Measurements from ENCODE around the gene RRH. TPM values are rescaled to one million over a fixed set of nuclear protein-coding genes. Genes with fewer than 3 reads are reported as not detected.

The RRH gene
- total and polyA plus RNA-seq, 2 of the 4 experiments (the other 2 are of a cell fraction) = 0.05 TPM; not detected in 1

DNA sequence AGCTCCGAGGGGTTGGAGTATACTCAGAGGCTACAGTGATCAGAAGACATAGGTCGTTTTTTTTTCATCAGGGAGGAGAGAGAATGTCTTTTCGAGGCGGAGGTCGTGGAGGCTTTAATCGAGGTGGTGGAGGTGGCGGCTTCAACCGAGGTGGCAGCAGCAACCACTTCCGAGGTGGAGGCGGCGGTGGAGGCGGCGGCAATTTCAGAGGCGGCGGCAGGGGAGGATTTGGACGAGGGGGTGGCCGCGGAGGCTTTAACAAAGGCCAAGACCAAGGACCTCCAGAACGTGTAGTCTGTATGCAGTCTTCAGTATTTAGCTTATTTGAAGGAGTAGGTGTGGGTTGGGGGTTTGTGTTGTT is 11.7 kb upstream of the RRH start:
- Histone ChIP-seq H4K20me1 (ENCODE audit: insufficient read depth, low read length) (no peaks in the 10 kb centered on the region), H2BK5ac (ENCODE audit: low read depth, low read length, poor library complexity, severe bottlenecking) (peak overlapping the region; percentile 81), H3K14ac (replicated peaks; ENCODE audit: low read depth, low read length) (peak overlapping the region; percentile 74), H3K56ac (ENCODE audit: extremely low read depth, insufficient read depth, low read length) (peak overlapping the region; percentile 98), H3K4me2 (ENCODE audit: low read depth, low read length) (peak overlapping the region; percentile 84), H2AFZ (replicated peaks; ENCODE audit: low read length, poor library complexity) (peak overlapping the region; percentile 97), H4K91ac (ENCODE audit: insufficient read depth, low read depth, low read length) (peak overlapping the region; percentile 81), H3K9me1 (ENCODE audit: insufficient read depth, low read length) (no peaks in the 10 kb centered on the region), H3K4me1 (ENCODE audit: control insufficient read depth, insufficient read depth, low read length) (0 out of 2 replicates have a peak, but pooled peaks cover 1% of the 10 kb centered on the region), H3K4ac (ENCODE audit: low read depth, low read length) (peak overlapping the region; percentile 93), H2BK20ac (ENCODE audit: low read depth, low read length) (no peak overlapping the region), H3K18ac (ENCODE audit: low read depth, low read length) (peak overlapping the region; percentile 6; the same call in 1 of the 2 replicates), H3K4me3 (ENCODE audit: insufficient read depth, low read depth, low read length) (peak overlapping the region; percentile 61), H4K5ac (ENCODE audit: low read depth, low read length) (peak overlapping the region; percentile 84), H3K9ac (ENCODE audit: low read depth, low read length) (peak overlapping the region; percentile 95), H3K79me1 (ENCODE audit: low read depth in 1 of 2, low read length in 2 of 2) (peaks cover 18 to 31% of the 10 kb centered on the region in 2 experiments; a peak in 3 of 4 replicates), H2BK15ac (ENCODE audit: low read depth, low read length) (no peak overlapping the region), H2BK120ac (ENCODE audit: low read depth, low read length) (no peak overlapping the region), H3K36me3 (ENCODE audit: control insufficient read depth, insufficient read depth, low read length) (peaks cover 5% of the 10 kb centered on the region), H2AK5ac (ENCODE audit: low read depth, low read length) (peak overlapping the region; percentile 90), H3K27ac (ENCODE audit: insufficient read depth, low read length) (peak overlapping the region; percentile 78), H4K8ac (ENCODE audit: low read depth in 2 of 2, low read length in 2 of 2) (peak overlapping the region; percentile 94 to 97), H3K27me3 (ENCODE audit: control insufficient read depth, insufficient read depth, low read length) (no peaks in the 10 kb centered on the region), H3K23ac (ENCODE audit: low read depth, low read length) (peak overlapping the region; percentile 88), H2AK9ac (replicated peaks; ENCODE audit: low read depth, low read length, poor library complexity) (peak overlapping the region; percentile 97), H3K9me3 (ENCODE audit: control insufficient read depth, insufficient read depth, low read length) (no peaks in the 10 kb centered on the region)
- POLR2A ChIA-PET (ENCODE audit: unreplicated experiment) = no interaction called here
- intact Hi-C loops (cut with micrococcal nuclease) = no loop called here
- peak; percentile 17 for ATAC-seq (ENCODE audit: low read depth)
- 0% methylated on average over 12 of the region's 19 CpGs; no CpG with 5 or more reads in 1 of the 2 experiments for WGBS, 2 experiments (ENCODE audit: extremely low coverage in 2 of 2, insufficient read length in 1 of 2)
- no peak for DNase-seq
- dilution Hi-C loops (cut with HindIII; ENCODE audit: low sequenced_read_pairs, unreplicated experiment) = no loop called here
- in situ Hi-C loops (cut with MboI; ENCODE audit: low sequenced_read_pairs) = loop anchor here (10.0 kb wide), 3 partner anchors 111 to 391 kb away; partner anchors contain the start of gene CASP6
- CTCF ChIA-PET = interaction anchor here (0.9 kb wide), 1 partner anchor 116 kb away, joined by 5 read pairs; no protein-coding TSS in a partner anchor
- BruUV-seq (replicated peaks) = no TSS peak
- no peak for TF ChIP-seq CTCF (conservative IDR thresholded peaks at IDR 0.05; ENCODE audit: low read depth, low read length)
- no peak for TF ChIP-seq MAZ (IDR thresholded peaks at IDR 0.05; ENCODE audit: borderline replicate concordance, low read depth, low read length)
